CD14-positive monocyte (primary cell): ENCODE data around the gene CELSR3. TPM values are rescaled to one million over a fixed set of nuclear protein-coding genes. Genes with fewer than 3 reads are reported as not detected.
A peak's percentile ranks its signal among the peaks of the same experiment; 100 is the strongest.

Experiments used
- DNase-seq, 3 donors: peaks; one replicate each; pipeline ENCODE4 v3.0.0-alpha.2; 2011 to 2022
- H2AFZ ChIP-seq: 2 replicates; pipeline ENCODE4 v1.6.0; 2012; ENCODE audit warnings: mild to moderate bottlenecking, low read depth, low read length, inconsistent platforms; ENCODE audit not compliant: insufficient read depth, poor library complexity, severe bottlenecking
- H3K27ac ChIP-seq, 2 donors: 1 replicate in 1 of 2; 2 replicates in 1 of 2; pipeline ENCODE4 v1.5.1; 2012 to 2013; ENCODE audit warnings: low read length in 2 of 2, control low read depth in 1 of 2, inconsistent platforms in 1 of 2, low read depth in 1 of 2, mild to moderate bottlenecking in 1 of 2
- H3K27me3 ChIP-seq, 2 donors: one replicate each; pipeline versions ENCODE4 v1.6.0 to v1.6.1; 2011 to 2013; ENCODE audit warnings: low read length in 2 of 2; ENCODE audit not compliant: control insufficient read depth in 2 of 2, insufficient read depth in 2 of 2
- H3K36me3 ChIP-seq, 2 donors: replicated peaks in 1 of 2; 1 replicate in 1 of 2; 2 replicates in 1 of 2; pipeline versions ENCODE4 v1.5.1 to v1.6.1; 2012 to 2013; ENCODE audit warnings: low read length in 2 of 2, control low read depth in 1 of 2, inconsistent platforms in 1 of 2, mild to moderate bottlenecking in 1 of 2; ENCODE audit not compliant: insufficient read depth in 2 of 2, control insufficient read depth in 1 of 2
- H3K4me1 ChIP-seq, 2 donors: 1 replicate in 1 of 2; 2 replicates in 1 of 2; pipeline versions ENCODE4 v1.5.1 to v1.6.1; 2012 to 2013; ENCODE audit warnings: low read length in 2 of 2, control low read depth in 1 of 2, inconsistent platforms in 1 of 2, mild to moderate bottlenecking in 1 of 2, moderate library complexity in 1 of 2; ENCODE audit not compliant: insufficient read depth in 2 of 2, control insufficient read depth in 1 of 2
- H3K4me2 ChIP-seq: replicated peaks from 2 replicates; pipeline ENCODE3; 2012; ENCODE audit warnings: low read length, moderate library complexity, mild to moderate bottlenecking; ENCODE audit not compliant: poor library complexity, severe bottlenecking; ENCODE audit errors: extremely low read depth
- H3K4me3 ChIP-seq, 3 experiments: fragments of 200-600 bp in 1 of 3; sonication (generic) in 1 of 3; replicated peaks in 1 of 3; 1 replicate in 2 of 3; 2 replicates in 1 of 3; pipeline ENCODE4 v1.5.1; 2011 to 2013; ENCODE audit warnings: low read length in 3 of 3, mild to moderate bottlenecking in 3 of 3, control low read depth in 2 of 3, low read depth in 2 of 3, inconsistent platforms in 1 of 3, moderate library complexity in 1 of 3
- H3K79me2 ChIP-seq: 2 replicates; pipeline ENCODE4 v1.6.0; 2012; ENCODE audit warnings: mild to moderate bottlenecking, control low read depth, inconsistent platforms, low read length, moderate library complexity; ENCODE audit not compliant: insufficient read depth
- H3K9ac ChIP-seq: 2 replicates; pipeline ENCODE4 v1.6.0; 2017; ENCODE audit warnings: low read length, mild to moderate bottlenecking; ENCODE audit not compliant: insufficient read depth, poor library complexity, severe bottlenecking
- H3K9me3 ChIP-seq, 2 donors: replicated peaks in 1 of 2; 1 replicate in 1 of 2; 2 replicates in 1 of 2; pipeline versions ENCODE4 v1.5.1 to v1.6.1; 2012 to 2013; ENCODE audit warnings: low read length in 2 of 2, control low read depth in 1 of 2; ENCODE audit not compliant: control insufficient read depth in 1 of 2, insufficient read depth in 1 of 2
- H4K20me1 ChIP-seq: 2 replicates; pipeline ENCODE4 v1.6.0; 2012; ENCODE audit warnings: mild to moderate bottlenecking, low read length, control low read depth, moderate library complexity; ENCODE audit not compliant: insufficient read depth
- H3K27ac Mint-ChIP-seq, 7 donors: one replicate each; pipeline ENCODE4 v1.8.0; 2020; ENCODE audit warnings: mild to moderate bottlenecking in 7 of 7, mixed read lengths in 7 of 7, moderate library complexity in 6 of 7, inconsistent platforms in 2 of 7
- H3K27me3 Mint-ChIP-seq, 3 donors: one replicate each; pipeline ENCODE4 v1.8.0; 2021 to 2022; ENCODE audit warnings: low read depth in 3 of 3, mild to moderate bottlenecking in 3 of 3, mixed read lengths in 3 of 3, moderate library complexity in 3 of 3, inconsistent platforms in 1 of 3
- H3K36me3 Mint-ChIP-seq, 2 donors: one replicate each; pipeline ENCODE4 v1.8.0; 2020; ENCODE audit warnings: mixed read lengths in 2 of 2, inconsistent platforms in 1 of 2, mild to moderate bottlenecking in 1 of 2
- H3K4me1 Mint-ChIP-seq: one replicate; pipeline ENCODE4 v1.8.0; 2020; ENCODE audit warnings: mild to moderate bottlenecking, mixed read lengths
- H3K4me3 Mint-ChIP-seq, 2 donors: one replicate each; pipeline ENCODE4 v1.8.0; 2020; ENCODE audit warnings: mild to moderate bottlenecking in 2 of 2, mixed read lengths in 2 of 2, moderate library complexity in 1 of 2
- H3K9me3 Mint-ChIP-seq, 7 donors: one replicate each; pipeline ENCODE4 v1.8.0; 2020 to 2022; ENCODE audit warnings: mixed read lengths in 7 of 7, mild to moderate bottlenecking in 6 of 7, moderate library complexity in 6 of 7, inconsistent platforms in 2 of 7
- WGBS: methylation state at CpG from one replicate; pipeline ENCODE4 v1.1.5; 2013; ENCODE audit warnings: missing lambda C conversion rate; ENCODE audit not compliant: insufficient coverage; 5-methylcytosine and 5-hydroxymethylcytosine counted together
- intact Hi-C, 2 donors: fragments of 100-400 bp; cut with micrococcal nuclease; formaldehyde crosslinking; loops; one replicate each; pipeline versions ENCODE4 v1.15.0 to v1.15.1; 2023
- polyA plus RNA-seq, 3 donors: library from polyadenylated mRNA; depleted of rRNA in 1 of 3; unstranded in 2 of 3; stranded (reverse) in 1 of 3; fragments of 300-500 nt in 2 of 3; fragments of >200 nt in 1 of 3; fragmentation: Illumina TruSeq in 2 of 3; gene quantifications; 1 replicate in 2 of 3; 2 replicates in 1 of 3; pipeline ENCODE4 v1.2.3, GENCODE V29; 2012 to 2021
- TF ChIP-seq, protein P1 (sequence below): fragments of 200-600 bp; IDR thresholded peaks from one replicate; pipeline ENCODE4 v1.8.0; 2022; ENCODE audit warnings: antibody characterized with exemption, mild to moderate bottlenecking

Gene CELSR3
- polyA plus RNA-seq, 3 donors, result 0.95 TPM; not detected in 2

- H3K36me3 Mint-ChIP-seq, result peaks cover 31 to 43% of the 10 kb centered on the region in 2 donors
- H3K27me3 Mint-ChIP-seq, result peaks cover 0 to 4% (median 3%) of the 10 kb centered on the region in 3 donors
- Histone ChIP-seq H3K4me1 (peaks cover 25 to 27% of the 10 kb centered on the region in 2 donors), H3K9ac (peak within 1 kb of the TSS; percentile 98), H3K27ac (peak within 1 kb of the TSS; percentile 66 to 93), H3K4me3 (peak within 1 kb of the TSS; percentile 70 to 96 (median 93)), H4K20me1 (peaks cover 24% of the 10 kb centered on the region), H3K4me2 (peak within 1 kb of the TSS; percentile 95), H3K27me3 (no peaks in the 10 kb centered on the region), H3K9me3 (no peaks in the 10 kb centered on the region), H3K79me2 (peaks cover 33% of the 10 kb centered on the region), H2AFZ (peak within 1 kb of the TSS; percentile 89), H3K36me3 (peaks cover 19 to 33% of the 10 kb centered on the region in 2 donors)
- TF ChIP-seq, protein P1, sequence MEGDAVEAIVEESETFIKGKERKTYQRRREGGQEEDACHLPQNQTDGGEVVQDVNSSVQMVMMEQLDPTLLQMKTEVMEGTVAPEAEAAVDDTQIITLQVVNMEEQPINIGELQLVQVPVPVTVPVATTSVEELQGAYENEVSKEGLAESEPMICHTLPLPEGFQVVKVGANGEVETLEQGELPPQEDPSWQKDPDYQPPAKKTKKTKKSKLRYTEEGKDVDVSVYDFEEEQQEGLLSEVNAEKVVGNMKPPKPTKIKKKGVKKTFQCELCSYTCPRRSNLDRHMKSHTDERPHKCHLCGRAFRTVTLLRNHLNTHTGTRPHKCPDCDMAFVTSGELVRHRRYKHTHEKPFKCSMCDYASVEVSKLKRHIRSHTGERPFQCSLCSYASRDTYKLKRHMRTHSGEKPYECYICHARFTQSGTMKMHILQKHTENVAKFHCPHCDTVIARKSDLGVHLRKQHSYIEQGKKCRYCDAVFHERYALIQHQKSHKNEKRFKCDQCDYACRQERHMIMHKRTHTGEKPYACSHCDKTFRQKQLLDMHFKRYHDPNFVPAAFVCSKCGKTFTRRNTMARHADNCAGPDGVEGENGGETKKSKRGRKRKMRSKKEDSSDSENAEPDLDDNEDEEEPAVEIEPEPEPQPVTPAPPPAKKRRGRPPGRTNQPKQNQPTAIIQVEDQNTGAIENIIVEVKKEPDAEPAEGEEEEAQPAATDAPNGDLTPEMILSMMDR, result peak; percentile 85
- H3K4me3 Mint-ChIP-seq, result peak within 1 kb of the TSS; percentile 94 to 97
- peaks cover 29% of the 10 kb centered on the region for H3K4me1 Mint-ChIP-seq
- H3K9me3 Mint-ChIP-seq, result peaks cover 0 to 5% (median 0%) of the 10 kb centered on the region in 7 donors
- DNase-seq, result peak; percentile 93 to 94 (median 94)
- intact Hi-C loops, result loop anchor here (1.0 to 5.0 kb wide), 3 partner anchors 37 to 144 kb away; no protein-coding TSS in a partner anchor
- under 1% methylated on average over 81 of the region's 86 CpGs for WGBS
- H3K27ac Mint-ChIP-seq, result peak within 1 kb of the TSS; percentile 87 to 99 (median 96)
These were observed 53.3 kb downstream of the CELSR3 start, which contains the start of gene UQCRC1 for GRCh38 chr3:48609088-48610005. Gene UQCRC1 (minus strand): TSS chr3:48609646. CDS start chr3:48609620, 26 bp downstream.

DNA sequence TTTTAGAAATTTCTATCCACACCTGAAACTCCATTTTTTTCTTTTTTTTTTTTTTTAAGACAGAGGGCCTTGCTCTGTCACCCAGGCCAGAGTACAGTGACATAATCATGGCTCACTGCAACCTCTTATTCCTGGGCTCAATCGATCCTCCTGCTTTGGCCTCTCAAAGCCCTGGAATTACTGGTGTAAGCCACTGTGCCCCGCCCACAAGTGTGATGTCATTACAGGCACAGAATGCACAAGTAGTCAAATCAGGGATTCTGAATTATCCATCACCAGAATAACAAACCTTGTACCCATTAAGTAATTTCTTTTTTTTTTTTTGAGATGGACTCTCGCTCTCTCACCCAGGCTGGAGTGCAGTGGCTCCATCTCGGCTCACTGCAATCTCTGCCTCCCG lies 55.2 kb downstream of the CELSR3 start:
- TF ChIP-seq, protein P1, result no peak
- Histone ChIP-seq H3K9ac (no peak overlapping the region), H3K4me3 (no peak overlapping the region), H3K27ac (no peak overlapping the region), H2AFZ (no peak overlapping the region), H3K36me3 (peaks cover 37 to 51% of the 10 kb centered on the region in 2 donors), H4K20me1 (peaks cover 40% of the 10 kb centered on the region), H3K4me2 (no peak overlapping the region), H3K4me1 (peaks cover 15 to 16% of the 10 kb centered on the region in 2 donors), H3K9me3 (no peaks in the 10 kb centered on the region), H3K27me3 (no peaks in the 10 kb centered on the region), H3K79me2 (peaks cover 33% of the 10 kb centered on the region)
- H3K4me1 Mint-ChIP-seq, result peaks cover 21% of the 10 kb centered on the region
- DNase-seq, result peak in 1 of 3 donors; percentile 12
- peaks cover 49 to 61% of the 10 kb centered on the region in 2 donors for H3K36me3 Mint-ChIP-seq
- intact Hi-C loops, result loop anchor here in 1 of 2 donors (5.0 kb wide), 1 partner anchor 35 kb away; no protein-coding TSS in a partner anchor
- no peak overlapping the region for H3K4me3 Mint-ChIP-seq
- WGBS, result 100% methylated on average over 3 of the region's 5 CpGs
- peak overlapping the region in 1 of 7 donors; percentile 48 for H3K27ac Mint-ChIP-seq
- H3K9me3 Mint-ChIP-seq, result peaks cover 0 to 3% (median 0%) of the 10 kb centered on the region in 7 donors
- H3K27me3 Mint-ChIP-seq, result peaks cover 0 to 3% (median 0%) of the 10 kb centered on the region in 3 donors
